Esophagus muscularis mucosa (tissue), 4 donors: ENCODE measurements around the gene DOCK2. TPM values are rescaled to one million over a fixed set of nuclear protein-coding genes. Genes with fewer than 3 reads are reported as not detected.

ENCODE experiments used
- DNase-seq: peaks from one replicate; pipeline ENCODE4 v3.0.0-alpha.2; 2017; ENCODE audit errors: extremely low spot score
- H3K27ac ChIP-seq, 4 donors: fragments of 200-600 bp; sonication (generic); replicated peaks in 1 of 4; 1 replicate in 3 of 4; 2 replicates in 1 of 4; pipeline ENCODE4 v1.5.1; 2016 to 2019; ENCODE audit warnings: mild to moderate bottlenecking in 1 of 4
- H3K27me3 ChIP-seq, 4 donors: fragments of 200-600 bp; sonication (generic); one replicate each; pipeline versions ENCODE4 v1.5.1 to v1.6.0; 2016 to 2019
- H3K36me3 ChIP-seq, 4 donors: fragments of 200-600 bp; sonication (generic); one replicate each; pipeline ENCODE4 v1.5.1; 2016 to 2019
- H3K4me1 ChIP-seq, 4 donors: fragments of 200-600 bp; sonication (generic); one replicate each; pipeline ENCODE4 v1.5.1; 2016 to 2019
- H3K4me3 ChIP-seq, 4 donors: fragments of 200-600 bp; sonication (generic); 1 replicate in 2 of 4; 2 replicates in 2 of 4; pipeline ENCODE4 v1.5.1; 2016 to 2019; ENCODE audit warnings: mild to moderate bottlenecking in 4 of 4, moderate library complexity in 1 of 4
- H3K9me3 ChIP-seq, 4 donors: fragments of 200-600 bp; sonication (generic); 1 replicate in 3 of 4; 2 replicates in 1 of 4; pipeline ENCODE4 v1.5.1; 2016 to 2019
- CTCF ChIP-seq, 3 experiments: fragments of 200-600 bp in 2 of 3; fragments of 450-650 bp in 1 of 3; sonication (generic) in 2 of 3; IDR thresholded peaks; one replicate each; pipeline ENCODE4 v1.5.1; 2017 to 2019; ENCODE audit warnings: antibody characterized with exemption in 3 of 3, mild to moderate bottlenecking in 2 of 3, moderate library complexity in 1 of 3
- EP300 ChIP-seq: sonication (generic); formaldehyde crosslinking; IDR thresholded peaks from one replicate; pipeline ENCODE4 v1.6.1; 2017; ENCODE audit warnings: antibody characterized with exemption
- POLR2A ChIP-seq: fragments of 450-650 bp; IDR thresholded peaks from one replicate; pipeline ENCODE4 v1.6.1; 2017; ENCODE audit warnings: antibody characterized with exemption, moderate library complexity, mild to moderate bottlenecking, low read depth
- POLR2AphosphoS5 ChIP-seq, 2 donors: sonication (generic); formaldehyde crosslinking; IDR thresholded peaks; one replicate each; pipeline ENCODE4 v1.6.1; 2017; ENCODE audit warnings: antibody characterized with exemption in 2 of 2
- WGBS: methylation state at CpG from one replicate; pipeline ENCODE4 v1.1.5; 2018; 5-methylcytosine and 5-hydroxymethylcytosine counted together
- intact Hi-C: fragments of 100-400 bp; cut with DNase I; formaldehyde crosslinking; loops from one replicate; pipeline ENCODE4 v1.15.1; 2023
- total RNA-seq, 4 donors: library from RNA; depleted of rRNA; stranded (reverse); fragments of >200 nt; gene quantifications; one replicate each; pipeline versions ENCODE4 v1.1.0 to v1.2.1, GENCODE V29; 2016

Gene DOCK2
- total RNA-seq, 4 donors from 2014 or later, result 9.2 to 18.3 (median 13.7) TPM

- no peaks in the 10 kb centered on the region for H3K4me1 ChIP-seq
- no peak overlapping the region for H3K4me3 ChIP-seq
- H3K9me3 ChIP-seq, result no peaks in the 10 kb centered on the region
- no peak for TF ChIP-seq EP300
- H3K27ac ChIP-seq, result no peak overlapping the region
- intact Hi-C loops, result no loop called here
- DNase-seq, result no peak
- 96% methylated on average over 3 of the region's 3 CpGs for WGBS
- H3K27me3 ChIP-seq, result no peaks in the 10 kb centered on the region
- no peaks in the 10 kb centered on the region for H3K36me3 ChIP-seq
Measured at GRCh38 chr5:169909945-169910344, 272.9 kb downstream of the DOCK2 start.

GRCh38 chr5:169910393-169910792 lies 273.3 kb downstream of the DOCK2 start:
- no peak for DNase-seq
- intact Hi-C loops, result no loop called here
- H3K4me3 ChIP-seq, result no peak overlapping the region
- H3K4me1 ChIP-seq, result no peaks in the 10 kb centered on the region
- no peaks in the 10 kb centered on the region for H3K36me3 ChIP-seq
- no peaks in the 10 kb centered on the region for H3K27me3 ChIP-seq
- WGBS, result 96% methylated on average over 5 of the region's 5 CpGs
- H3K9me3 ChIP-seq, result no peaks in the 10 kb centered on the region
- no peak overlapping the region for H3K27ac ChIP-seq
- no peak for TF ChIP-seq EP300
- no peak for TF ChIP-seq CTCF (IDR thresholded peaks at IDR 0.05)
- no peak for TF ChIP-seq POLR2AphosphoS5 (IDR thresholded peaks at IDR 0.05)
- TF ChIP-seq POLR2A, result no peak

GRCh38 chr5:169911448-169912212 lies 274.6 kb downstream of the DOCK2 start:
- Histone ChIP-seq H3K36me3 (no peaks in the 10 kb centered on the region), H3K27me3 (no peaks in the 10 kb centered on the region), H3K27ac (no peak overlapping the region), H3K4me3 (no peak overlapping the region), H3K9me3 (no peaks in the 10 kb centered on the region), H3K4me1 (no peaks in the 10 kb centered on the region)
- 91% methylated on average over 4 of the region's 4 CpGs for WGBS
- intact Hi-C loops, result no loop called here
- no peak for DNase-seq
- TF ChIP-seq POLR2A, result no peak
- no peak for TF ChIP-seq EP300
- no peak for TF ChIP-seq CTCF (IDR thresholded peaks at IDR 0.05)
- no peak for TF ChIP-seq POLR2AphosphoS5 (IDR thresholded peaks at IDR 0.05)

- 83% methylated on average over 2 of the region's 2 CpGs for WGBS
Measured at GRCh38 chr5:169913479-169913878, 276.4 kb downstream of the DOCK2 start.

GRCh38 chr5:169914766-169915165 lies 277.7 kb downstream of the DOCK2 start:
- TF ChIP-seq POLR2AphosphoS5 (IDR thresholded peaks at IDR 0.05), result no peak
- no peak for TF ChIP-seq CTCF (IDR thresholded peaks at IDR 0.05)
- TF ChIP-seq EP300, result no peak
- no peak for TF ChIP-seq POLR2A
- 44% methylated on average over 2 of the region's 2 CpGs for WGBS

More at GRCh38 chr5:169913479-169913878, 276.4 kb downstream of the DOCK2 start:
- intact Hi-C loops, result no loop called here
- H3K9me3 ChIP-seq, result no peaks in the 10 kb centered on the region
- no peaks in the 10 kb centered on the region for H3K27me3 ChIP-seq
- no peak overlapping the region for H3K27ac ChIP-seq
- H3K4me1 ChIP-seq, result no peaks in the 10 kb centered on the region
- no peaks in the 10 kb centered on the region for H3K36me3 ChIP-seq
- no peak for DNase-seq
- no peak overlapping the region for H3K4me3 ChIP-seq
- TF ChIP-seq POLR2A, result no peak
- TF ChIP-seq EP300, result no peak
- TF ChIP-seq CTCF (IDR thresholded peaks at IDR 0.05), result no peak
- TF ChIP-seq POLR2AphosphoS5 (IDR thresholded peaks at IDR 0.05), result no peak

More at GRCh38 chr5:169914766-169915165, 277.7 kb downstream of the DOCK2 start:
- no peak for DNase-seq
- intact Hi-C loops, result no loop called here
- Histone ChIP-seq H3K27ac (no peak overlapping the region), H3K27me3 (no peaks in the 10 kb centered on the region), H3K36me3 (no peaks in the 10 kb centered on the region), H3K4me1 (no peaks in the 10 kb centered on the region), H3K4me3 (no peak overlapping the region), H3K9me3 (no peaks in the 10 kb centered on the region)
